Right renal pelvis (tissue), 4 donors: ENCODE results near the gene CCT7. TPM values are rescaled to one million over a fixed set of nuclear protein-coding genes. Genes with fewer than 3 reads are reported as not detected.
"Not testable (repeated sequence)": the region's sequence is repeated elsewhere in the genome, so short reads cannot be mapped to it uniquely, and the experiment has no call there.

Experiments
- DNase-seq, 4 donors: peaks; one replicate each; pipeline ENCODE4 v3.0.0-alpha.2; 2013; ENCODE audit warnings: low read depth in 4 of 4, low spot score in 3 of 4, missing footprints in 1 of 4
- polyA plus RNA-seq, 4 donors: library from polyadenylated mRNA; unstranded; fragments of 120-200 nt; gene quantifications; one replicate each; pipeline ENCODE4 v1.2.1, GENCODE V29; 2013; ENCODE audit not compliant: insufficient read length in 4 of 4

CCT7 gene
- 100 to 1,000 TPM; 246 to 280 (median 257) TPM for polyA plus RNA-seq

DNA sequence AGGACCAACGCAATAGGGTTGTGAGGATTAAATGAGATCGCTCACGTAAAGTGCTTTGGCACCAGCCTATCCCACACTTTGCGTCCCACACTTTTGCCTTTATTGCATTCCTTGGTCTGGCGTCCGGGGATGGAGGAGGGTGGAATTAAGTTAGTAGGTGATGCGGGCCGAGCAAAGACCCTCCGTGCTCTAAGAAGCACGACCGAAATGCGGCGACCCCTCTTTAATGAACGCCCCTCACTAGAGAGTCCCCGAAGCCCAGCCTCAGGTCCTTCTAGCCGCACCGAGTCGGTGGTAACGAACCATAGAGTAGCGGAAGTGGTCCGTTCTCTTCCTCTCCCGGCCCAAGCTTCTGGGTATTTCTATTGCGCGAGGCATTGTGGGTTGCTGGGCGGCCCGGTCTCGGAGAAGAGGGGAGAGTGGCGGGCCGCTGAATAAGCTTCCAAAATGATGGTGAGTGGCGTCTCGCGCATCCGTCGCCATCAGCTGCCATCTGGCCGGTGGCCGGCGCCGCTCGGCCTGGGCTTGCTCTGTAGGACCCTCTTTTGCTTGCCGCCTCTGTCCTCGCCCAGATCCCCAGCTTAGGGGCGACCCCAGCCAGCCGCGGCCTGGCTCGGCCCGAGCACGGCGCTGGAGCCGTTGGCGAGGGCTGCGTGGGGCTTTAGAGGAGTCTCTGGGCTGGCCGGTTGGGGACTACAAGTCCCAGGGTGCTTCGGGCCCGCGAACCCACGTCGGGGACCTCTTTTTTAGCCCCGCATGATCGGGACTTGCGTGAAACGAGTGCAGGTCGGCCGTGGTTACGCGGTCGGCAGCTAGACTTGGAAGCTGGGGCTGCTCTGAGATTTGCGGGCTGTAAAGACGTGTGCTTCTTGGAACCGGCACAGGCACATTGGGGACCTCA lies at the start of gene CCT7:
Gene CCT7, plus strand, starts transcription at position 377 of the 901 bp plus-strand sequence. Its CDS starts 71 bp downstream, at position 448.
- peak in 3 of 4 donors; percentile 74 to 87 (median 84) for DNase-seq

GRCh38 chr2:73185965-73186364 lies 48.1 kb upstream of the CCT7 start:
- DNase-seq = no peak

GRCh38 chr2:73187549-73187948 lies 46.6 kb upstream of the CCT7 start:
- DNase-seq = no peak

DNA sequence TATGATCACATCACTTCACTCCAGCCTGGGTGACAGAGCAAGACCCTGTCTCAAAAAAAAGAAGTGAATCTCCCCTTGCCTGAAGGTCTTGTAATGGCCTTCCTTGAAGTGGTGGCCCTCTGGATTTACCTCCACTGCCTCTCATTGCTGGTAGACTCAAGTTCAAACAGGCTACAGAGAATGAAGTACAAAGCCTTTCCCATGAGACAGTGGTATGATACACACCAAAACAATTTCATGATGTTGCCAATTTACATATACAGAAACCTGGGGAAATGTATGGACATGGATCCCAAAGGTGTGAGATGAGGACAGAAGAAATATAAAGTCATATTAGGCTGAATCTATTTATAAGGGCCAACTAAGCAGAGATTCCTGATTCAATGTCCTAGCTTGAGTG lies 36.5 kb upstream of the CCT7 start:
- no peak for DNase-seq

- DNase-seq = not testable (repeated sequence)
These were observed 33.8 kb upstream of the CCT7 start for GRCh38 chr2:73200281-73200680.

- no peak for DNase-seq
These were observed 31.7 kb upstream of the CCT7 start, which contains the start of gene NOTO for GRCh38 chr2:73202156-73203054. Gene NOTO (plus strand): TSS chr2:73202574. CDS start chr2:73202667, 93 bp downstream.

GRCh38 chr2:73203055-73203681 lies 30.9 kb upstream of the CCT7 start:
- DNase-seq = no peak

DNA sequence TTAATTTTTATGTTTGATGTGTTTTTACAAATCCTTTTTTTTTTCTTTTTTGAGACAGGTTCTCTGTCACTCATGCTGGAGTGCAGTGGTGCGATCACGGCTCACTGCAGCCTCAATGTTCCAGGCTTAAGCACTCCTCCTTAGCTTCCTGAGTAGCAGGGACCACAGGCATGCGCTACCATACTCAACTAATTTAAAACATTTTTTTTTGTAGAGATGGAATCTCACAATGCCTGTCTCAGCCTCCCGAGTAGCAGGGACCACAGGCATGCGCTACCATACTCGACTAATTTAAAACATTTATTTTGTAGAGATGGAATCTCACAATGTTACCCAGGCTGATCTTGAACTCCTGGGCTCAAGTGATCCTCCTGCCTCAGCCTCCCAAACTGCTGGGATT lies 28.5 kb upstream of the CCT7 start:
- no peak for DNase-seq

DNA sequence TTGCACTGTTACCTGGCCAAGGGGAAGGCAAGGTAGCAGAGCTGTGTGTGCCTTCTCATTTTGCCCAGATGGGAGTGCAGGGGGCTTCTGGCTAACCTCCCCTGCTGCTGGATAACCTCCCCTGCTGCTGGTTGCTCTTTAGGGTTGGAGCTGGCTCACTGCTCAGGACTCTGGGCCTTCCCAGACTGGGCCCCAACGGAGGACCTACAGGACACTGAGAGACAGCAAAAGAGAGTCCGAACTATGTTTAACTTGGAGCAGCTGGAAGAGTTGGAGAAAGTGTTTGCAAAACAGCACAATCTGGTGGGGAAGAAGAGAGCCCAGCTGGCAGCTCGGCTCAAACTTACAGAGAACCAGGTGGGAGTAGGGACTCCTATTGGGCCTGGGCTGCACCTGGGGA lies 25.9 kb upstream of the CCT7 start:
- DNase-seq = no peak

- no peak for DNase-seq
These were observed 24.1 kb upstream of the CCT7 start for GRCh38 chr2:73210019-73210418.

GRCh38 chr2:73210696-73211095 lies 23.4 kb upstream of the CCT7 start:
- no peak for DNase-seq

GRCh38 chr2:73212098-73212447 lies 22.0 kb upstream of the CCT7 start:
- DNase-seq = no peak

DNA sequence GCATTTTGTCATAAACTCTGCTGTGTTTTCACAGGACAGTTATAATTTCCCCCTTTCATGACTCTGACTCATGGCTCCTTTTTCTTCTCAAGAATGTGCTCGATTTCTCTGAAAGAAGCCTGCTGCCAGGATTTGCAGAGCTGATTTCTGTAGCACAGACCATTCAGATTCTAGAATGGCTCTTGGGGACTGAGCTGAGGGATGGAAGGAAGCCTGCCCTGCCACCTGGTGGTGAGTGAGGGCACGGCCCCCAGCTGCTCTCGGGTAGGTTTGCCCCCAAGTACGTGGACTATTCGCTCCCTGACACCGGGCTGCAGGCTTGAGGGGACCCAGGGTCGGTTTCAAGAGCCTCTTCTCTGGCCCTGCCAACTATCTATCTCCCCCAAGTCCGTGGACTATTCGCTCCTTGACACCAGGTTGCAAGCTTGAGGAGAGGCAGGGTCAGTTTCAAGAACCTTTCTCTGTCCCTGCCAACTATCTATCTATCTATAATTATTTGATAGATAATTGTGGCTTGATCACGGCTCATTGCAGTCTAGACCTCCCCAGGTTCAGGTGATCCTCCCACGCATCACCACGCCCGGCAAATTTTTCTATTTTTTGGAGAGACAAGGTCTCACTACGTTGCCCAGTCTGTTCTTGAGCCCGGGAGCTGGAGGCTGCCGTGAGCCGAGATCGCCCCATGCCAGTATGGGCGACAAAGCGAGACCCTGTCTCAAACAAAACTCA lies 21.5 kb upstream of the CCT7 start:
- peak in 1 of 4 donors; percentile 39 for DNase-seq

DNA sequence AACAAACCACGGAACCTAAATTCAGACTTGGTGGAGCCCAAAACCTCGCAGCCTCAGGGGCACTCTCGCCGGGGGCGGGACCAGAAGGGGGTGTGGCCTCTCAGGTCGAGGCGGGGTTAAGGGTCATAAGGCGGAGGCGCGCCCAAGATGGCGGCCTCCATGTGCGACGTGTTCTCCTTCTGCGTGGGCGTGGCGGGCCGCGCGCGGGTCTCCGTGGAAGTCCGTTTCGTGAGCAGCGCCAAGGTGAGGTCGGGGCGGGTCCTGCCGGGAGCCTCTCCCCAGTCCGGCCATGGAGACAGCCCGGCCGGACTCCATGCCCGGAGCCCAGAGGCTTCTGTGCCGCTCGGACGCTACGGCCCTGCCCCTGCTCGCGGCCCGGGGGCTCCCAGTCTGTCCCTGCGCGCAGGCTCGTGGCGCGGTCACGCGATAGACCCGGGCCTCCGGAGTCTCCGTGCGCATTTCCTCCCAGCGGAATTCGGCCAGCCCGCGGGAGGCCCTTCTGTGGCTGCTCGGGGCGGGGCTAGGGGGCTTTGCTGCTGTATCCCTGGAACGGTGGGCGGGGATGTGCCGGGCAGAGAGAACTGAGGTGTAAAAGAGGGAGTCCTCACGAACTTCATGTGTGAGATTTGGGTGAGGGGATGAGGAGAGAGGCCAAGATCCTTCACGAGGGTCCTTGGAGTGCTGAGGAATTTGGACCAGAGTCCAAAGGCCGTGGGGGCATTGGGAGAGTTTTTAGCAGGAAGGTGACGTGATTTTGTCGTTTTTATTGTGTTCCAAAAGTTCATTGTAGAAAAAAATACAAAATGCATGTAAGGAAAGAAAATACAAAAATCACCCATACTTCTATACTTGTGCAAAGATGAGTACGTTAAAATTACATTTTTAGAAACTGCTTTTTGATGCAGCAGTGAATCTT lies 19.7 kb upstream of the CCT7 start, which contains the start of gene SMYD5:
Gene SMYD5, plus strand, starts transcription at position 126 of the 916 bp plus-strand sequence. Its CDS starts 22 bp downstream, at position 148.
- DNase-seq = peak in 3 of 4 donors; percentile 68 to 72 (median 70)

- no peak for DNase-seq
These were observed 18.9 kb upstream of the CCT7 start for GRCh38 chr2:73215254-73215653.

- DNase-seq = no peak
These were observed 16.9 kb upstream of the CCT7 start for GRCh38 chr2:73217160-73217559.

GRCh38 chr2:73217826-73218225 lies 16.3 kb upstream of the CCT7 start:
- no peak for DNase-seq

GRCh38 chr2:73218298-73218697 lies 15.8 kb upstream of the CCT7 start:
- no peak for DNase-seq

GRCh38 chr2:73223821-73224220 lies 10.3 kb upstream of the CCT7 start:
- no peak for DNase-seq
